Neutrophil (primary cell): ENCODE measurements around the gene FUT9.

Source experiments
- H3K27ac ChIP-seq: fragments of 200-600 bp; sonication (generic); 2 replicates; pipeline ENCODE4 v1.5.1; 2016; ENCODE audit warnings: mild to moderate bottlenecking, moderate library complexity
- H3K27me3 ChIP-seq: fragments of 200-600 bp; sonication (generic); 2 replicates; pipeline ENCODE4 v1.6.0; 2016; ENCODE audit warnings: mild to moderate bottlenecking
- H3K36me3 ChIP-seq: fragments of 200-600 bp; sonication (generic); 2 replicates; pipeline ENCODE4 v1.5.1; 2017
- H3K4me1 ChIP-seq, 2 experiments: fragments of 200-600 bp in 1 of 2; sonication (generic) in 1 of 2; 1 replicate in 1 of 2; 2 replicates in 1 of 2; pipeline versions ENCODE4 v1.5.1 to v1.6.1; 2013 to 2016; ENCODE audit warnings: low read depth in 1 of 2, low read length in 1 of 2, mild to moderate bottlenecking in 1 of 2, moderate library complexity in 1 of 2; ENCODE audit not compliant: control insufficient read depth in 1 of 2, insufficient read depth in 1 of 2
- H3K4me3 ChIP-seq, 2 experiments: fragments of 200-600 bp in 1 of 2; sonication (generic) in 1 of 2; 1 replicate in 1 of 2; 2 replicates in 1 of 2; pipeline ENCODE4 v1.5.1; 2013 to 2016; ENCODE audit warnings: low read depth in 1 of 2, low read length in 1 of 2, mild to moderate bottlenecking in 1 of 2, moderate library complexity in 1 of 2
- H3K9me3 ChIP-seq: fragments of 200-600 bp; sonication (generic); 2 replicates; pipeline ENCODE4 v1.5.1; 2016
- TF ChIP-seq, protein P1 (sequence below): fragments of 200-600 bp; sonication (generic); IDR thresholded peaks from 2 replicates; pipeline ENCODE4 v1.5.1; 2016; ENCODE audit warnings: antibody characterized with exemption

Gene FUT9

GRCh38 chr6:95994151-95994550, 21.6 kb upstream of the FUT9 start:
- Histone ChIP-seq H3K4me1 (no peaks in the 10 kb centered on the region), H3K4me3 (no peak overlapping the region), H3K9me3 (no peaks in the 10 kb centered on the region), H3K27me3 (no peaks in the 10 kb centered on the region), H3K27ac (no peak overlapping the region), H3K36me3 (no peaks in the 10 kb centered on the region)
- TF ChIP-seq, protein P1, sequence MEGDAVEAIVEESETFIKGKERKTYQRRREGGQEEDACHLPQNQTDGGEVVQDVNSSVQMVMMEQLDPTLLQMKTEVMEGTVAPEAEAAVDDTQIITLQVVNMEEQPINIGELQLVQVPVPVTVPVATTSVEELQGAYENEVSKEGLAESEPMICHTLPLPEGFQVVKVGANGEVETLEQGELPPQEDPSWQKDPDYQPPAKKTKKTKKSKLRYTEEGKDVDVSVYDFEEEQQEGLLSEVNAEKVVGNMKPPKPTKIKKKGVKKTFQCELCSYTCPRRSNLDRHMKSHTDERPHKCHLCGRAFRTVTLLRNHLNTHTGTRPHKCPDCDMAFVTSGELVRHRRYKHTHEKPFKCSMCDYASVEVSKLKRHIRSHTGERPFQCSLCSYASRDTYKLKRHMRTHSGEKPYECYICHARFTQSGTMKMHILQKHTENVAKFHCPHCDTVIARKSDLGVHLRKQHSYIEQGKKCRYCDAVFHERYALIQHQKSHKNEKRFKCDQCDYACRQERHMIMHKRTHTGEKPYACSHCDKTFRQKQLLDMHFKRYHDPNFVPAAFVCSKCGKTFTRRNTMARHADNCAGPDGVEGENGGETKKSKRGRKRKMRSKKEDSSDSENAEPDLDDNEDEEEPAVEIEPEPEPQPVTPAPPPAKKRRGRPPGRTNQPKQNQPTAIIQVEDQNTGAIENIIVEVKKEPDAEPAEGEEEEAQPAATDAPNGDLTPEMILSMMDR = no peak

- Histone ChIP-seq H3K4me3 (no peak overlapping the region), H3K9me3 (no peaks in the 10 kb centered on the region), H3K36me3 (no peaks in the 10 kb centered on the region), H3K27me3 (no peaks in the 10 kb centered on the region), H3K4me1 (no peaks in the 10 kb centered on the region), H3K27ac (no peak overlapping the region)
- TF ChIP-seq, protein P1 = no peak
These were observed 17.6 kb upstream of the FUT9 start for GRCh38 chr6:95998133-95998532.

DNA sequence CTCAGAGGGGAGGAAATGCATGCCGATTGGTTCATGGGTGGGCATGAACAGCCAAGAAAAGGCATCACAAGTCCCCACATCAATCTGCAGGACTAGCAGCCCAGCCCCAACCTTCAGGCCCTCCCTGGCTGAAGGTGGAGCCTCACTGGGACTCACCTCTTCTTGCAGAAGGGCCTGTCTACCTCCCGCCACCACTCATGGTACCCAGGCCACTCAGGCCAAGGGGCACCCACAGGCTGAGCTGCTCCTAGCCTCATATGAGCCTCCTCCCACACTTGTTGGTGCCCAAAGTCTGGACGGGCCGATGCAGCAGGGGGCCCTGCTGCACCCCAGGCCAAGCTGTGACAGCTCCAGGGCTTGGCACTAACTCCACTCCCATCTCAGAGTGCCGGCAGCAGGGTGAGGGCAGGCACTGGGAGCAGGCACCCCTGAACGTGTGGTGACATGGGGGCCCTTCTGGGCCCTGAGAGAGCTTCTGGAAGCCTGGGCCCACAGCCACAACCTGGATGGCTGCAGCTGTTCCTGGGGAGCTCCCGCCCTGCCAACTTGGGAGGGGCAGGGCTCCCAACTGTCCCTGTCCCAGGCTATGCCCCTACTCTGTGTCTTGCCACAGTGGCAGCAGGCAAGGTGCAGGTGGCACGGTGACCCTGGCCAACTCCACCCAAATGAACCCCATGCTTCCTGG, 13.7 kb upstream of the FUT9 start:
- Histone ChIP-seq H3K4me3 (no peak overlapping the region), H3K4me1 (no peaks in the 10 kb centered on the region), H3K36me3 (no peaks in the 10 kb centered on the region), H3K9me3 (no peaks in the 10 kb centered on the region), H3K27ac (no peak overlapping the region), H3K27me3 (no peaks in the 10 kb centered on the region)
- TF ChIP-seq, protein P1 = no peak

DNA sequence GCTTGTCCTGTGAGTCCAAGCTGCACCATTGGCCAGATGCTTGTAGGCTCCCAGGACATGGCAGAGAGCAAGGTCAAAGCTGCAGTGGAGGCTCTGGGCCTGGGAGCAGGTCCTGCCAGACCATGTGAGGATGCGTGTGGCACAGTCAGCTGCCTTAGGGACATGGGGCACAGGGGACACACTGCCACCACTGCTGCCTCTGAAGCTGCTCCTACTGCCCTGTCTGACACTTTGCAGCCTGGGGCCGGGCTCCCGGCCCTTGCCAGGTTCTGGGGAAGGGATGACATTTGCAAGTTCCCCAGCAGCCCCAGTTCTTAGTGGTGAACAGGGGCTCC, 13.2 kb upstream of the FUT9 start:
- H3K9me3 ChIP-seq = no peaks in the 10 kb centered on the region
- TF ChIP-seq, protein P1 = no peak
- no peak overlapping the region for H3K4me3 ChIP-seq
- H3K27me3 ChIP-seq = no peaks in the 10 kb centered on the region
- H3K4me1 ChIP-seq = no peaks in the 10 kb centered on the region
- H3K27ac ChIP-seq = no peak overlapping the region
- H3K36me3 ChIP-seq = no peaks in the 10 kb centered on the region

GRCh38 chr6:96002912-96003311, 12.9 kb upstream of the FUT9 start:
- TF ChIP-seq, protein P1 = no peak
- H3K4me3 ChIP-seq = no peak overlapping the region

More at GRCh38 chr6:96002912-96003311, 12.9 kb upstream of the FUT9 start:
- H3K9me3 ChIP-seq = no peaks in the 10 kb centered on the region
- no peaks in the 10 kb centered on the region for H3K27me3 ChIP-seq
- H3K4me1 ChIP-seq = no peaks in the 10 kb centered on the region
- H3K27ac ChIP-seq = no peak overlapping the region
- H3K36me3 ChIP-seq = no peaks in the 10 kb centered on the region
